GM19468 (cell line): ENCODE results near the gene C14orf180.
"Not testable (repeated sequence)": the region's sequence is repeated elsewhere in the genome, so short reads cannot be mapped to it uniquely, and the experiment has no call there.

Source experiments
- ATAC-seq: cut with Tn5 transposase; IDR thresholded peaks from one replicate; pipeline ENCODE4 v1.9.1; 2021; ENCODE audit warnings: mild to moderate bottlenecking, moderate library complexity, moderate number of reproducible peaks; ENCODE audit not compliant: unreplicated experiment; ENCODE audit errors: extremely low read depth

C14orf180 gene

GRCh38 chr14:104602933-104603325, 23.4 kb downstream of the C14orf180 start:
- ATAC-seq = no peak

GRCh38 chr14:104603711-104604401, 24.3 kb downstream of the C14orf180 start:
- no peak for ATAC-seq

- no peak for ATAC-seq
These were observed 25.2 kb downstream of the C14orf180 start, which contains the start of gene TMEM179 for GRCh38 chr14:104604458-104605449. TMEM179 (minus strand) TSS chr14:104604772; CDS start chr14:104604741, 31 bp downstream.

- no peak for ATAC-seq
These were observed 30.1 kb downstream of the C14orf180 start for GRCh38 chr14:104609666-104610065.

GRCh38 chr14:104610749-104611310, 31.3 kb downstream of the C14orf180 start:
- no peak for ATAC-seq

- ATAC-seq = no peak
These were observed 32.3 kb downstream of the C14orf180 start for GRCh38 chr14:104611881-104612280.

GRCh38 chr14:104614126-104614812, 34.7 kb downstream of the C14orf180 start:
- no peak for ATAC-seq

GRCh38 chr14:104624939-104625338, 45.4 kb downstream of the C14orf180 start:
- no peak for ATAC-seq

- ATAC-seq = no peak
These were observed 53.2 kb downstream of the C14orf180 start for GRCh38 chr14:104632781-104633180.

- no peak for ATAC-seq
These were observed 53.9 kb downstream of the C14orf180 start for GRCh38 chr14:104633276-104634137.

- no peak for ATAC-seq
These were observed 54.7 kb downstream of the C14orf180 start for GRCh38 chr14:104634138-104634760.

- no peak for ATAC-seq
These were observed 55.5 kb downstream of the C14orf180 start for GRCh38 chr14:104634886-104635570.

GRCh38 chr14:104635717-104636116, 56.2 kb downstream of the C14orf180 start:
- no peak for ATAC-seq

GRCh38 chr14:104636131-104636530, 56.6 kb downstream of the C14orf180 start:
- no peak for ATAC-seq

- ATAC-seq = not testable (repeated sequence)
These were observed 57.4 kb downstream of the C14orf180 start for GRCh38 chr14:104636846-104637545.

- ATAC-seq = no peak
These were observed 58.0 kb downstream of the C14orf180 start for GRCh38 chr14:104637546-104638003.

- no peak for ATAC-seq
These were observed 58.6 kb downstream of the C14orf180 start for GRCh38 chr14:104638190-104638589.
